Tibial nerve (tissue), 3 donors: Measurements from ENCODE around the gene TRPM2.
"Not testable (repeated sequence)": the region's sequence is repeated elsewhere in the genome, so short reads cannot be mapped to it uniquely, and the experiment has no call there.

ENCODE experiments used
- POLR2A ChIP-seq, 2 donors: fragments of 450-650 bp; IDR thresholded peaks; one replicate each; pipeline ENCODE4 v1.6.1; 2017; ENCODE audit warnings: antibody characterized with exemption in 2 of 2, mild to moderate bottlenecking in 2 of 2, moderate library complexity in 2 of 2
- TF ChIP-seq, protein P1 (sequence below), 5 experiments: fragments of 200-600 bp in 3 of 5; fragments of 450-650 bp in 2 of 5; sonication (generic) in 3 of 5; IDR thresholded peaks; one replicate each; pipeline ENCODE4 v1.5.1; 2016 to 2019; ENCODE audit warnings: antibody characterized with exemption in 5 of 5, mild to moderate bottlenecking in 3 of 5, moderate library complexity in 2 of 5

- TF ChIP-seq, protein P1, sequence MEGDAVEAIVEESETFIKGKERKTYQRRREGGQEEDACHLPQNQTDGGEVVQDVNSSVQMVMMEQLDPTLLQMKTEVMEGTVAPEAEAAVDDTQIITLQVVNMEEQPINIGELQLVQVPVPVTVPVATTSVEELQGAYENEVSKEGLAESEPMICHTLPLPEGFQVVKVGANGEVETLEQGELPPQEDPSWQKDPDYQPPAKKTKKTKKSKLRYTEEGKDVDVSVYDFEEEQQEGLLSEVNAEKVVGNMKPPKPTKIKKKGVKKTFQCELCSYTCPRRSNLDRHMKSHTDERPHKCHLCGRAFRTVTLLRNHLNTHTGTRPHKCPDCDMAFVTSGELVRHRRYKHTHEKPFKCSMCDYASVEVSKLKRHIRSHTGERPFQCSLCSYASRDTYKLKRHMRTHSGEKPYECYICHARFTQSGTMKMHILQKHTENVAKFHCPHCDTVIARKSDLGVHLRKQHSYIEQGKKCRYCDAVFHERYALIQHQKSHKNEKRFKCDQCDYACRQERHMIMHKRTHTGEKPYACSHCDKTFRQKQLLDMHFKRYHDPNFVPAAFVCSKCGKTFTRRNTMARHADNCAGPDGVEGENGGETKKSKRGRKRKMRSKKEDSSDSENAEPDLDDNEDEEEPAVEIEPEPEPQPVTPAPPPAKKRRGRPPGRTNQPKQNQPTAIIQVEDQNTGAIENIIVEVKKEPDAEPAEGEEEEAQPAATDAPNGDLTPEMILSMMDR (IDR thresholded peaks at IDR 0.05) = not testable (repeated sequence)
- not testable (repeated sequence) for TF ChIP-seq POLR2A (IDR thresholded peaks at IDR 0.05)
Observed at GRCh38 chr21:44342981-44343380, 10.4 kb upstream of the TRPM2 start.
